NCI-H2107 (cell line): ENCODE data around the gene ZCCHC14.
"Not testable (repeated sequence)": the region's sequence is repeated elsewhere in the genome, so short reads cannot be mapped to it uniquely, and the experiment has no call there.

Experiments used
- DNase-seq: peaks from one replicate; lab custom pipeline; 2025; lab: John Stamatoyannopoulos, UW

Gene ZCCHC14

GRCh38 chr16:87524407-87524806 is 31.6 kb upstream of the ZCCHC14 start:
- DNase-seq = no peak

- not testable (repeated sequence) for DNase-seq
These were observed 30.8 kb upstream of the ZCCHC14 start for GRCh38 chr16:87523605-87524004.

GRCh38 chr16:87521764-87522163 is 28.9 kb upstream of the ZCCHC14 start:
- not testable (repeated sequence) for DNase-seq

GRCh38 chr16:87519170-87519569 is 26.3 kb upstream of the ZCCHC14 start:
- DNase-seq = not testable (repeated sequence)

GRCh38 chr16:87518430-87519051 is 25.7 kb upstream of the ZCCHC14 start:
- not testable (repeated sequence) for DNase-seq

GRCh38 chr16:87517610-87518429 is 25.0 kb upstream of the ZCCHC14 start:
- DNase-seq = not testable (repeated sequence)

- no peak for DNase-seq
These were observed 23.5 kb upstream of the ZCCHC14 start for GRCh38 chr16:87516361-87516760.

- DNase-seq = no peak
These were observed 22.9 kb upstream of the ZCCHC14 start for GRCh38 chr16:87515475-87516330.

GRCh38 chr16:87509778-87510177 is 17.0 kb upstream of the ZCCHC14 start:
- not testable (repeated sequence) for DNase-seq

- DNase-seq = no peak
These were observed 14.7 kb upstream of the ZCCHC14 start for GRCh38 chr16:87507351-87508069.

- no peak for DNase-seq
These were observed 13.9 kb upstream of the ZCCHC14 start for GRCh38 chr16:87506423-87507350.

- no peak for DNase-seq
These were observed 13.0 kb upstream of the ZCCHC14 start for GRCh38 chr16:87505834-87506233.

- not testable (repeated sequence) for DNase-seq
These were observed 10.6 kb upstream of the ZCCHC14 start for GRCh38 chr16:87503232-87503937.

- DNase-seq = no peak
These were observed 9.6 kb upstream of the ZCCHC14 start for GRCh38 chr16:87502308-87502969.

GRCh38 chr16:87501117-87501516 is 8.3 kb upstream of the ZCCHC14 start:
- no peak for DNase-seq

- no peak for DNase-seq
These were observed 6.3 kb upstream of the ZCCHC14 start for GRCh38 chr16:87499189-87499486.

GRCh38 chr16:87498324-87499188 is 5.7 kb upstream of the ZCCHC14 start:
- DNase-seq = no peak

- DNase-seq = not testable (repeated sequence)
These were observed 5.0 kb upstream of the ZCCHC14 start for GRCh38 chr16:87497767-87498290.
